HK-2 (cell line): ENCODE measurements around the gene ATXN7L1.

Experiments used
- DNase-seq: peaks from one replicate; pipeline ENCODE4 v3.0.0-alpha.2; 2018; ENCODE audit not compliant: unreplicated experiment

ATXN7L1 gene

DNA sequence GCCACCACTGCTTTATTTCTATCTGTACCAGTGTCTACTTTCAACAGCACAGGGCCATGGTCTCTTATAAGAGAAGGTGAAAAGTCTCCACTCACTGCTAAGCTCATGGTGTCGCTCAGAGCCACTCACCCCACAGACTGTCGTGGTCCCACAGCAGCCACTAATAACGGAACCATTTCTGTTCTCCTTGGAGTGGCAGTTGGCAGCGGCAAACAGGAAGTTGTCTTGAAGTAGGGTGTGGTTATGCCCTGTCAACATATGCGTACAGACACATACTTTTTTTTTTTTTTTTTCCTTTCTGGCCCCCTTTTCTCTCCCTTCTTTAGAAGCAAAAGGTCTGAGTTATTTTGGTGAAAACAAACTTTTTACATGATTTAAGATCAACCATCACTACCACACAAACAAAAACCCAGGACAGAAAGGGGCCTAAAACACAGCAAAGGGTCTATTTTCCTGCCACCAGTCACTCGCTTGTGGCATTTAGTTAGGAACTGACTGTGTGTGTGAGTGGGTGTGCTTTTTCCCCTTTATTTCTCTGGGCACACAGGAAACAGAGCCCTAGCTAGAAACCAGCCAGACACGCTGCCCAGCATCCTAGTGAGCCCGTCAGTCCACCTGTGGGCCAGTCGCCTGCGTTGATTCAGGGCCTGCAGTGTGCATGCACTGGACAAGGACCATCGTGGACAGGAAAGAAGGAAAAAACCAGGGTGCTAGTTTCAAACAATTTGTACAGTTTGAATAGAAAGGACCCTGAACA, 198.4 kb downstream of the ATXN7L1 start:
- DNase-seq, result no peak

DNA sequence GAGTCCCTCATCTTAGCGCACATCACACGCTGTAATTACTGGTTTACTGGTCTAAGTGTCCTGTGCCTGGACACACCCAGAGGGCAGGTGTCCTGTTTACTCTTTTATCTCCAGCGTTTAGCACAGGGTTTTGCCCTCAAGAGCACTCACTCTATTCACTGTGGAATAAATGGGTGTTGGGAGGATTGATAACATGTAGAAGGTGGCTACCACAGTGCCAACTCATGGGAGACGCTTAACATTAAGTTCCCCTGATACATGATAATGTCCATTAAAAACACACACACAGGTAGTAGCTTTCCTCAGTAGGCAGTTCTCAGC, 199.0 kb downstream of the ATXN7L1 start:
- no peak for DNase-seq

DNA sequence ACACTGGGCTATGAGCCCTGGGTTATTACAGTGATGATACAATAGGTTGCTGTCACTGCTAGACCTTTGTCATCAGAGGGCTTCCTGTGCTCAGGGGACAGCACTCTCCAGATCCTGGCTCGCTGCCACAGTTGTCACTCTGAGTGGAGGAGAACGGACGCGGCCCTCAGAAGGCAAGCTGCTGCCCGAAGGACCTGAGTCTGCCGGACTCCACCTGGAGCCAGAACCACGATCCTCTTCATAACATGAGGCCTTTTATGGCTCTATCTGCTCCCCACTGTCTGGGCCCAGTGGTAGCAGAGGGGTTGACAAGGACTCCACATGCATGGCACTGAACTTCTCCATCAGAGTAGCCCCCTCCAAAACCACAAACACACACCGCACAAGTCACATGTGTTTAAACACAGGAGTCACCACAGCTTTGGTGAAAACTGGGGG, 200.4 kb downstream of the ATXN7L1 start:
- DNase-seq, result no peak

DNA sequence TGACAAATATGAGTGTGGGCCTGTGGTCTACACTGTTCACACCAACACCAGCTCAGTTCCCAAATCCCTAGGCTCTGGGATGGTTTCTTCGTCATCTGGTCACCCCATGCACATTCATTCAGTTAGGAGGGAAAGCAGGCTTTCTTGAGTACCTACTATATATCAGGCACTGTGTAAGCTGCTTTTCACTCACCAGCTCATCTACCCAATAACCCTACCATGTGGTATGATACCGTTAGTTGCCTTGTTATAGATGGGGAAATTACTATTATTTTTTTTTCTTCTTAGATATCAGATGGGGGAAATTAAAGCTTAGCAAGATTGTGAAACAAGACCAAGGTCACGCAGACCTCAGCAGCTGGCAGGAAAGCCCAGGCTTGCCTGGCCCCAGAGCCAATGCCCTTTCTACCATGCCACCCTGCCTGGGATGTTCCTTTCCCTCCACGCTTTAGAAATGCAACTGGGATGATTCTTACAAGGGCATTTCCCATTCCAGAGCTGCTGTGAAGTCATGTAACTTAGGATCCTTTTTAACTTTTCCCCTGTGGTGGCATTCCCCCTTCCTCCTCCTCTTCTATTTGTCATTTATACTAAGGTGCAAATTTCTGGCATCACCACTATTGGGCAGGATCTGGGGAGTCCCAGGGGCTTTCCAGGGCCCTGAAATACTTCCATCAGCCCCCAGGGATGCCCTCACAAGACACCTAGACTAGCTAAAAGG, 202.0 kb downstream of the ATXN7L1 start:
- DNase-seq, result no peak

DNA sequence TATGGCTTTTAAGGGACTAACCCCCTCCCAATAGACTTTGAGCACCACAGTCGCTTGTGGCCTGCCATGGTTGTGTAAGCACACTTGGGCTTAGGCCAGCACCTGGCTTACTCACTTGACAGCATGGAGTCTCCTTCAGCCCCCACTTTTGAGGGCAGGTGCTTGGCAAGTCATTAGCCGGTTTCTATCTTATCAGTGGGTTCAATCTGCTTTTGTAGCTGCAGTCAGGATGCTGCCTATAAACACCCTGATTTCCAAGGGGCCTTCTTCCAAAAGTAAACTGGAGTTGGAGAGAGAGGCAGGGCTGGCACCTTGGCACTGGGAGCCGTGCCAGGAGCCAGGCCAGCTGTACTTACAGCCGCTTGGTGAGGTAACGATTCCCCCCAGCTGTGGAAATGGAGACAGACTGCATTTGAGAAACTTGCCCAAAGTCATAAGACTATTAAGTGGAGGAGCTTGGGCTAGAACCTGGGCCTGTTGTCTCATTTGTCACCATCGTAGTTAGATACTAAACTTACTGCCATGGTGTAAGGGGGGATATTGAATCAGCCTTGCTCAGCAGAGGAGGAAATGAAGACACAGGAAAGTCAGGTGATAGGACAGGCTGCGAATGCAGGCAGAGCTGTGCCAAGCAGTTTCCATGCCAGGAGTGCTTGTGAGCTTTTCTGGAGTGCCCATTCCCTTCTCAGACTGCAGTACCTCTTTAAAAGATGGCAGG, 202.9 kb downstream of the ATXN7L1 start:
- no peak for DNase-seq

DNA sequence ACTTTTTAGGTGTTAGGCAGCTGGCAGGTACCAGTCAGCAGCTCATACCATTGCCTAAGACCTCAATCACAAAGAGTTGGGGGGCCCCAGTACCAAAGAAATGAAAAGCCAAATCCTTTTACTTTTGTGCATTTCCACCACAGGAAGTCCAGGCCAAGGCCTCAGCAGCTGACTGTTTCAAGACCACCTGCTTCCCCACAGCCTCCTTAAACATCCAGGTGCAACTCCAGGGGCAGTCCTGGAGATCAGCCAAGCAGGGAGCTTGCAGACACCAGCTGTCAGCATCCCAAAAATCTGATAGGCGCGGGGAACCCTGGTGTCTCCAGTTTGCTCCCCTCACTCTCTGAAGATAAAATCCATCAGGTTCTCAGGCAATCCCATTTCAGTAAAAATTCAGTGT, 203.6 kb downstream of the ATXN7L1 start:
- no peak for DNase-seq

DNA sequence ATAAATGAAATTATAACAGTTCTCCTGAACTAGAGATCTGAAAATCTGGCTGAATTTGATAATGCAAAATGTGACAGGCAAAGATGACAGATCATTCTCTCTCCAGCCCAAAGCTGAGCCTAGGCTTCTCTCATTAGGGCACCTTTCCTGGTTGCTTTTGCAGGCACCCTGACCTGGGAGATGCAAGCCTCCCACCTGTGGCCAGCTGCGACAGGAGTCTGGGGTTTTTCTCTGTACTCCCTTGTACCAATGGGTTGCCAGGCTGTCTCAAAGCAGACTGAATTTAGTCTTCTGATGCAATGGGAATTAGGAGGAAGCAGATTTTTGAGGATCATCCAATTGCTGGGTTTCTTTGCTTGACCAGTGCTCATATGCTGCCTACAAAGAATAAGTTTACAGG, 210.1 kb downstream of the ATXN7L1 start:
- DNase-seq, result no peak

DNA sequence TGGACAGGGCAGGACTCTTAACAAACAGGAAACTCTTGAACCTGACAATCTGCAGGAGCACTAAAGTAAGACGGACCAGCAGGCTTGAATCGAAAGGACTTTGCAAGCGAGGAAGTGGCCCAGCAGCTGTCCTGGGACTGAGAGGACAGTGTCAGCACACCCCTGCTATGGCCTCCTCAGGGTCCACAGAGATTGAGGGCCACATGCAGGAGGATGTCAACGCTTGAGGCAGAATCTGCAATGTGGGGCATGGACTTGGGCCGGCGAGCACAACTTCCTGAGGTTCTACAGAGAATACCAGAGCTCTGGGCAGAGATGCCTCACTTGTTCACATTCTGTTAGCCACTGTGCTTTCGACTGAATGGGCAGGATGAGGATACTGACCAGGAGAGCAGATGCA, 210.7 kb downstream of the ATXN7L1 start:
- DNase-seq, result no peak

DNA sequence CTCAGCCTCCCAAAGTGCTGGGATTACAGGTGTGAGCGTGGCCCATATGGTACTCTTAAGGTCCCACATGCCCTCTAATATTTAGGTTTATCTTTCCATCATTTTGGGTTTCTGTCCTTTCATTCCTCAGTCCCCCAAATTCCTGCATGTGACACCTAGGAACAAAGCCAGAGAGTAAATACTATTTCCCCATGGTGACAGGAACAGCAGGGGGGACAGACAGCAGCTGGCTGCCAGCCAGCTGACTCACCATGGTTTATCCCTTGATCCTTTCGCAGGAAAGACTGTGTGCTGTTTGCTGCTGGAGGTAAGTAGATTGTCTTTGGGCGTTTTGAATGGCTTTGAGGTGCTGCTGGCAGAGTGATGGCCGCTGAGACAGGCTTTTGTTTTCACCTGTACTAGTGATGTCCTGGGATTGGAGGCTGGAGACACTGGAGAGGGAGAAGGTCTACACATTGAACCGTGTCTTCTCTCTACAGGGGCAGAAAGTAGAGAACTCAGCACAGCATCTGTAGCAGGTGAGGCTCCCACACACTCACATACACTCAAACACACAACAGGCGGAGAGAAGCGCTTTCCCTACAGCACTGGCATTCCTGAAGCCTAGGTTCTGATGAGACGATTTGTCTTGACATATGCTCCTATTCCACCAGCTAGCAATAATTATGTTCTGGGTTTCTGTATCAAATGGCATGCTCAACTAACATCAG, 211.4 kb downstream of the ATXN7L1 start:
- peak; percentile 45 for DNase-seq

DNA sequence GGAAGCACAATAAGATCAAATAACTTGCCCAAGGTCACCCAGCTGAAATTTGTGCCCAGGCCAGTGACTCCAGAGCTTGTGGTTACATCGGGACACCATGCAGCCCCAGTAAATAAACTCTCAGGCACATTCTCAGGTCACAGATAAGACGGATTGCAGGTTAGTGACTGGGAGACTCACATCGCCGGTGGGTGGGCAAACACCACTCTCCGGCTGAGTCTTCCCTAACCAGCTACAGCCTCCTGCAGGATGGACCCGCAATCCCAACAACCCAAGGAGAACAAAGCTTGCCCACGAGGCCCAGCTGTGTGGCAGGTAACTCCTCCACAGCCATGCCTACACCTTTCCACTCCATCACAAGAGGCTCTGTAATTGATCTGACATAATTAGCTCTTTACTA, 213.4 kb downstream of the ATXN7L1 start:
- no peak for DNase-seq

DNA sequence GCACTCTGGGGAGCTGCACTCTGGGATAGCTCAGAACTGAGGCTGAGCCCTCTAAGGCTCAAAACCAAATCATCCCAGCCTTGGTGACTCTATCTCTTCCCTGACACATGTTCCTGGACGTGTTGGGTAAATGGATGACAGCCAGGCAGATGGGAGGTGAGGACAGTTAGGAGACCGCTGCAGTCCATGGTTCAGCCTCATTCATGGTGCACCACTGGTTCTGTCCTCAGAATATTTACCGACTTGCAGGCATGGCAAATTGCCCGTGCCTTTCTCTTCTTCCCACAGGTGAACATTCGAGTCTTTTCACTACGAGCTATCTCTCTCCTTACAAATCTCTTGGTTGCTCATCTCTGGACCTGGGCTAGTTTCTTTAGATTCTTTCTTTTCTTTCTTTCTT, 214.8 kb downstream of the ATXN7L1 start:
- DNase-seq, result no peak

DNA sequence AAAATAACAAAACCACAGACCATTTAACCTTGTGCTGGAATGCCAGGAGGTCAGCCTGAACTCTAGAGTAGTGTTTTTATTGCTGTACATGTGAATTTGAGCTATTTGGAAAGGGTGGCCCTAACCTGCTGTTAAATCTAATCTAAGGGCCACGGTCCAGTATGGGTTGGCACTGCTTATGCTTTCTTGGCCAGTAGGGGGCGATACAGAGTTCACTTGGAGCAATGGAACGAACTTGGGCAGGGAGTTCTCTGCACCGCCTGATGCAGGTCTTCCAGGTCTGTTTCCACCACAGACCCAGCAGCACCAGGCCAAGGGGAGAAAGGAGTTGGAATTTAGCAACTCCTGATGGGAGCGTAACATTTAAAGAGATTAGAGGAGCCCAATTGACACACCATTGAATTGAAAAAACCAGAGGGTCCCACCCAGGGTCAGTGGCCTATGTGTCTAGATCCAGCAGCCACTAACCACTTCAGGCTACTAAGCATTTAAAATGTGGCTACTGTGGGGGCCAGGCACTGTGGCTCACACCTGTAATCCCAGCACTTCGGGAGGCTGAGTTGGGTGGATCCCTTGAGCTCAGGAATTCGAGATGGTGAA, 219.4 kb downstream of the ATXN7L1 start:
- peak; percentile 20 for DNase-seq

DNA sequence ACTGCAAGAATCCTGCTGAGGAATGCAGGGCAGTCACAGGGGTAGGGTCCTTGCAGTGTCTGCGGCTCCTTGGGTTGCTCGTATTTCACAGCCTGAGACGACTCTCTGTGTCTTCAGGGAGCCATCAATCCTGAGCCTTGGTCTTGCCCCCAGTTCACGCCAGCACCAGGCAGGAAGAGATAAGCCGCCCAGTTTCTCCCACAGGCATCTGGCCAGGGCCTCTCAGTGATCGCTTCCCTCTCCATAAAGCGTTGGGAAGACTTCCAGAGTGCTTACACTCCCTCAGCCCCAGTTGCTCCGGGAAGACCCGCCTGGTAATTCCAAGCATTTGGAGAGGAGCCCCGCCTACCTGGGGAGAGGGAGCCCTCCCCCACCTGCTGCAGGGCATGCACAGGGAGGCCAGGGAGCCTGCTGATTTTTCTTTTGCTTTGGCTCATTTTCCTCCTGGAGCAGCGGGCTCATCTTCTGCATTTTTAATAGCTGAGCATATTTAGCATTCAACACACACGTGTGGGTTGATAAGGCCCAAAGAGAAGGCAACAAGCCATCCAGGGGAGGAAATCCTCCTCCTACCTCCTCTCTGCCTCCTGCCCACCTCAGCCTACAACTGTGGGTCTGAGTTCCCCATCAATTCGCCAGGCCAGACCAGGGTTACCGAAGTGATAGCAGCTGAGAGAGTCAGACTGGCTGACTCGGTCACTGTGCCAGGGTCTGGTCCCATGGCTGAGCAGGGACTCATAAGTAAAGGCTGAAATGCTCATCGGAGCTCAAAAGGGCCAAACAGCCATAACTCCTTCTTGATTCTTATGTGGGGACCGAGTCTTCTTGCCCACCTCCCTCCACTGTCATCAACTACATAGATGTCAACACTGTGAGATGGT, 220.7 kb downstream of the ATXN7L1 start:
- DNase-seq, result no peak

DNA sequence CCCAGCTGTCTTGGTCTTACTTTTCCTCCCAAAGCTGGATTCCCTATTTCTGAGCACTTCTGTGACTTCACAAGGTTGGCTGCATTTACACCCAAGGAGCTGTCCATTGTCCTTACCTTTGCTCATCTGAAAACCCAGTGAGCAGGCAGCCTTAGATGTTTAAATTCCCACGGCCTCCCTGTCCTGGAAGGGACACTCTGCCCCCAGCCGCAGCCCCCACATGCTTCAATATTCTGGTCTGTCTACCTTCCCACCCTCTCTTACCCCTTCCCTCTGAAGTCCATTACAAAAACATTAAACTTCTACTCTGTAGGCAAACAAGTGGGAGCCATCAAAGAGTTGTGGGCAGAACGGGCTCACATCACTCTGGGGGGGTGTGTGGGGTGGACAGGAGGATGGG, 221.3 kb downstream of the ATXN7L1 start:
- DNase-seq, result peak; percentile 12

DNA sequence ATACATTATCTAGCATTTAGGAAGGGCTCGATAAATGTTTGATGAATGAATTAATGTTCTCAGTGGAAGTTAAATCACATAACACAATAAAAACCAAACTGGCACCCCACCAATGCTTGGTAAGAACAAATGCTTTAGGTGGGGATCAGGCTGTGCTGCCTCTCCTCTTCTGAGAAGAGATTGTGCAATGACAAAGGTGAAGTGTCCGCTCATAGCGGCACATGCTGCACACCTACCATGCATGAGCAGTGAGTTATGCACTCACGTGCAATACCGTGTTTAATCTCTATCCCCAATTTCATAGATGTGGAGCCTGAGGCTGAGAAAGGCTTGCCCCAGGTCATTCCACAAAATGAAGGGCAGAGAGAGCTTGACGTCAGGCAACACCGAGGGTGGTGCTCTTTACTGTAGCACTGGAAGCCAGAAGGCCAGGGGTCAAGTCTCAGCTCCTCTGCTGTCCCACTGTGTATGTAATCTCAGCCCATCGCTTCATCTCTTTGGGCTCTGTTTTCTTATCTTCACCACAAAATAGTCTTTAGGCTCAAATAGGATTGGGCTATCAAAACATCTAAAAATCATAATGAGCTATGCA, 222.2 kb downstream of the ATXN7L1 start:
- no peak for DNase-seq

DNA sequence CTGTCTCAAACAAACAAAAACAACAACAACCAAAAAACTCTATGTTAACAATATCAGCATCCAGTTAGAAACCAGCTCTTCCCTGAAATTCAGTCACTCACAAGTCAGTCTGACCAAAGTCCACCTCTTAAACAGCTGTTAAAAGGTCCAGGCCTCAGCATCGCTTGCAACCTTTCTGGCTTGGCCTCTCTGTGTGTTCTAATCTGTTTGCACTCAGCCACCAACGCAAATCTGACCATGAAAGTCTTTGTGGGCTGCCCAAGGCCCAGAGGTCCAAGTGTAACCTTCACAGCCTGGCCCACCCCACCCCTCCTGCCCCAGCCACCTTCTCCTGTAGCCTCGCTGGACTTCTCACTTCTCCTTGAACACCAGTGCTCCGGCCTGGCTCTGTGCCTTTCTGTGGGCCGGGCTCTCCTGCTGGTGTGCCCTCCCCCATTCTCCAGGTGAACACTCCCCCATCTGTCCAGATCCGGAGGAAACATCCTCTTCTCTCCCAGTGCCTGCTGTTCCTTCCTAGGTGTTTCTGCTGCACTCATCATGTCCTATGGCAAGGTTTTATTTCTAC, 222.9 kb downstream of the ATXN7L1 start:
- no peak for DNase-seq

DNA sequence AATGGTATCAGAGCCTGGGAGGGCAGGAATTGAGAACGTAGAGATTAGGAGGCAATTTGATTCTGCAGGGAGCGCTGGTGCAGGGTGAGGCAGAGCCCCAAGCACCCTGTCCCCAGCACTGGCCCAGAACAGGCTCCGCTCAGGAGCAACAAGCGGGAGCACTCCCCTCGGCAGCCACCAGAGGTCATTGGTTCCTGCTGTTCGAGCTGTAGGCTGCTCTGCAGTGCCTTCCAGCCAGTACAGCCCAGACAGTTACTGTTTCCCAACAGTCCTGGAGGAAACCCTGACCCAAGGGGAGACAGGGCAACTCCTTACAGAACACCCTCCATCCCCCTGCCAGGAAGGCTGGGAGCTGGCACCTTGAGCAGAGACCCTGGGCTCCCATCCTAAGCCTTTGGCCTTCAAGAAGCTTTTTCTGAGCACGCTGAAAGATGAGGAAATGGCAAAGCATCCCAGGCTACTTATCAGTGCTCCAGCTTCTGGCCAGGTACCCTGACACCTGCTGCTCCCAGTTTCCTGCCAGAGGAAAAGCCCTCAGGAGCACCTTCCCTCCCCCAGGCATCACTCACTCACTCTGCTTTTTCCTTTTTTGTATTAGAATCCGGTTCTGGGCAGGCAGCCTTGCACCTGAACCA, 223.9 kb downstream of the ATXN7L1 start:
- peak; percentile 71 for DNase-seq

DNA sequence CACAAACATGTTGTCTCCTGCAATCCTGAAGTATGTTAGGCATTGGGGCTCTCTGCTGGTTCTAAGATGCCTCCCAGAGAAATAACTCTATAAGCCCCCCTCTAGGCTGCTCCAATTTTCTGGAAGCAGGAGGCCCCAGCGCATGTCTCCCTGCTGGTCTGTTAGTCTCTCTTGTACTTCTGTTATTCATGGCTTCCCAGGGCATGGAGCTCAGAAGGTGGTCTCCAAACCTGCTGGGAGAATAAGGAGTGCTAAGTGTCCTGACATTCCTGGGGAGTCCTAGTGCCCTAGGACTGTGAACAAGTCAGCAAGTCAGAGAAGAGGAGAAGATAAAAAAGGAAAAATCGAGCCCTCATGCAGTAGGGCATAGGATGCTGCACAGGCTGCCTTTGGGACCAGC, 224.6 kb downstream of the ATXN7L1 start:
- no peak for DNase-seq

DNA sequence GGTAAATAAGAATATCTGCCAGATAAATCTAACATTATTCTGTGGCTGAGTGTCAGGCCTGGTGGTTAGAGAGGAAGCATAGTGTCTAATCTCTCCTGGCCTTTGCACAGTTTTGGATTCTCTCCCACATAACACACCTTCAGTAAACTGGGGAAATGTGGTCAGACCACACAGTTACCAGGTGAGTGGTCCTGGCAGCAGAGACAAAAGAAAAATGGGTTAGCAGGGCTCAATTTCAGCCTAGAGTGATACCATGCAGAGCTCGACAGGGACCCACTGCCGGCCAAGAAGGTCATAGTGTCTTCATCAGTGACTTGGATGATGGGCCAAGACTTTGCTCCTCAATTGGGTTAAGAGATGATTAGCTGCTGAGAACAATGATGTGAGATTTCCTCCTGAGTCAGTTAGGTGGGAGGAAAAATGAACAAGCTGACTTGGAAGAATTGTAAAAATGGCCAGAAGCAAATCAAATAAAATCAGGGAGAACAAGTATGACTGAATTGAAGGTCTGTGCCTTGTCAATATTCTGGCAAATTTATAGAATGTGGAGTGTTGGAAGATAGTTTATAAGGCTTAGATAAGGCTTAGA, 225.9 kb downstream of the ATXN7L1 start:
- DNase-seq, result no peak
